Fibroblast of lung (primary cell): Measurements from ENCODE around the gene TP53BP1. TPM values are rescaled to one million over a fixed set of nuclear protein-coding genes. Genes with fewer than 3 reads are reported as not detected.

ENCODE experiments used
- DNase-seq, 2 donors: peaks; one replicate each; pipeline versions ENCODE4 v3.0.0 to v3.0.0-alpha.2; 2010; ENCODE audit warnings: low read depth in 2 of 2
- H2AFZ ChIP-seq: 2 replicates; pipeline ENCODE4 v1.5.1; 2012; ENCODE audit warnings: low read length, control low read depth, inconsistent platforms
- H3K27ac ChIP-seq: 2 replicates; pipeline ENCODE4 v1.5.1; 2011; ENCODE audit warnings: low read length, control low read depth; ENCODE audit not compliant: insufficient read depth
- H3K27me3 ChIP-seq: 2 replicates; pipeline ENCODE4 v1.5.1; 2011; ENCODE audit warnings: mild to moderate bottlenecking, low read length; ENCODE audit not compliant: control insufficient read depth, insufficient read depth
- H3K36me3 ChIP-seq: 2 replicates; pipeline ENCODE4 v1.5.1; 2011; ENCODE audit warnings: low read length; ENCODE audit not compliant: control insufficient read depth, insufficient read depth
- H3K4me1 ChIP-seq: 2 replicates; pipeline ENCODE4 v1.5.1; 2011; ENCODE audit warnings: low read length; ENCODE audit not compliant: control insufficient read depth, insufficient read depth; ENCODE audit errors: extremely low read depth
- H3K4me2 ChIP-seq: 2 replicates; pipeline ENCODE4 v1.5.1; 2011; ENCODE audit warnings: low read length, control low read depth; ENCODE audit not compliant: insufficient read depth; ENCODE audit errors: extremely low read depth
- H3K4me3 ChIP-seq, 4 experiments: fragments of 200-600 bp in 1 of 4; sonication (generic) in 1 of 4; replicated peaks in 1 of 4; 2 replicates each; pipeline ENCODE4 v1.5.1; 2011 to 2016; ENCODE audit warnings: low read length in 4 of 4, low read depth in 3 of 4, mild to moderate bottlenecking in 3 of 4, control low read depth in 2 of 4, inconsistent platforms in 1 of 4, mixed read lengths in 1 of 4; ENCODE audit not compliant: insufficient read depth in 1 of 4; ENCODE audit errors: control extremely low read depth in 1 of 4
- H3K79me2 ChIP-seq: 2 replicates; pipeline ENCODE4 v1.5.1; 2012; ENCODE audit warnings: mild to moderate bottlenecking, low read length, inconsistent platforms; ENCODE audit not compliant: control insufficient read depth, insufficient read depth
- H3K9ac ChIP-seq: 2 replicates; pipeline ENCODE4 v1.5.1; 2011; ENCODE audit warnings: mild to moderate bottlenecking, low read length, control low read depth; ENCODE audit not compliant: insufficient read depth
- H3K9me3 ChIP-seq: 2 replicates; pipeline ENCODE4 v1.5.1; 2012; ENCODE audit warnings: low read depth, low read length; ENCODE audit not compliant: control insufficient read depth, insufficient read depth
- H4K20me1 ChIP-seq: 2 replicates; pipeline ENCODE4 v1.5.1; 2011; ENCODE audit warnings: low read length; ENCODE audit not compliant: control insufficient read depth, insufficient read depth; ENCODE audit errors: extremely low read depth
- EZH2 ChIP-seq: IDR thresholded peaks from 2 replicates; pipeline ENCODE4 v1.5.1; 2012; ENCODE audit warnings: low read length, control low read depth, mild to moderate bottlenecking; ENCODE audit errors: missing control alignments
- polyA plus RNA-seq, 2 donors: library from polyadenylated mRNA; depleted of rRNA in 1 of 2; stranded (reverse) in 1 of 2; unstranded in 1 of 2; fragments of >200 nt; gene quantifications; 2 replicates each; pipeline ENCODE4 v1.2.1, GENCODE V29; 2011 to 2012; ENCODE audit warnings: missing spikeins in 1 of 2
- total RNA-seq: library from RNA; depleted of rRNA; stranded (reverse); fragments of >200 nt; gene quantifications from 2 replicates; pipeline ENCODE4 v1.2.1, GENCODE V29; 2014
- TF ChIP-seq, protein P1 (sequence below), 2 donors: IDR thresholded peaks in 1 of 2; conservative IDR thresholded peaks in 1 of 2; 1 replicate in 1 of 2; 2 replicates in 1 of 2; pipeline ENCODE4 v1.5.1; 2011 to 2012; ENCODE audit warnings: low read length in 2 of 2, control low read depth in 1 of 2, inconsistent platforms in 1 of 2, low read depth in 1 of 2, mild to moderate bottlenecking in 1 of 2

Gene TP53BP1
- total and polyA plus RNA-seq, 2 donors (not counting 1 experiment from before 2014, with no cell fraction given): 38.8 to 132 TPM

DNA sequence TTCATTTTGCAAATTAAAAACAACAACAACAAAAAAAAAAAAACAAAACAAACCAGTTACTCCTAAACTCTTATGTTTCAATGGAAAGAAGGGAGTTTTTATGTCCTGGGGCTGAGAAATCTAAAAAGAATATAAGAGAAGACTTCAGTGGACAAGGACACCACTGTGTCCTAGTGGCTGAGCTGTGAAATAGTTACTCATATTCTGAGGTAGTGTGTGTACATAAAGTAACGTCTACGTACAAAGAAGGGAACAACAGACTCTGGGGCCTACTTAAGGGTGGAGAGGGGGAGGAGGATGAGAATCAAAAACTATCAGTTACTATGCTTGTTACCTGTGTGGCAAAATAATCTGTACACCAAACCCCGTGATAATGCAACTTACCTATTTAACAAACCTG is 6.0 kb upstream of the TP53BP1 start:
- H3K4me1 ChIP-seq: no peaks in the 10 kb centered on the region
- H3K27me3 ChIP-seq: no peaks in the 10 kb centered on the region
- DNase-seq: no peak
- H4K20me1 ChIP-seq: no peaks in the 10 kb centered on the region
- no peak overlapping the region for H3K4me2 ChIP-seq
- no peak for TF ChIP-seq EZH2
- TF ChIP-seq, protein P1, sequence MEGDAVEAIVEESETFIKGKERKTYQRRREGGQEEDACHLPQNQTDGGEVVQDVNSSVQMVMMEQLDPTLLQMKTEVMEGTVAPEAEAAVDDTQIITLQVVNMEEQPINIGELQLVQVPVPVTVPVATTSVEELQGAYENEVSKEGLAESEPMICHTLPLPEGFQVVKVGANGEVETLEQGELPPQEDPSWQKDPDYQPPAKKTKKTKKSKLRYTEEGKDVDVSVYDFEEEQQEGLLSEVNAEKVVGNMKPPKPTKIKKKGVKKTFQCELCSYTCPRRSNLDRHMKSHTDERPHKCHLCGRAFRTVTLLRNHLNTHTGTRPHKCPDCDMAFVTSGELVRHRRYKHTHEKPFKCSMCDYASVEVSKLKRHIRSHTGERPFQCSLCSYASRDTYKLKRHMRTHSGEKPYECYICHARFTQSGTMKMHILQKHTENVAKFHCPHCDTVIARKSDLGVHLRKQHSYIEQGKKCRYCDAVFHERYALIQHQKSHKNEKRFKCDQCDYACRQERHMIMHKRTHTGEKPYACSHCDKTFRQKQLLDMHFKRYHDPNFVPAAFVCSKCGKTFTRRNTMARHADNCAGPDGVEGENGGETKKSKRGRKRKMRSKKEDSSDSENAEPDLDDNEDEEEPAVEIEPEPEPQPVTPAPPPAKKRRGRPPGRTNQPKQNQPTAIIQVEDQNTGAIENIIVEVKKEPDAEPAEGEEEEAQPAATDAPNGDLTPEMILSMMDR (conservative IDR thresholded peaks at IDR 0.05 in 1 of 2, IDR thresholded peaks at IDR 0.05 in 1 of 2; ENCODE audit: low read depth in 1 of 2, low read length in 2 of 2): no peak
- H3K9me3 ChIP-seq: no peaks in the 10 kb centered on the region
- H2AFZ ChIP-seq: no peak overlapping the region
- no peak overlapping the region for H3K9ac ChIP-seq
- H3K27ac ChIP-seq: no peak overlapping the region
- no peaks in the 10 kb centered on the region for H3K79me2 ChIP-seq
- H3K4me3 ChIP-seq: no peak overlapping the region
- H3K36me3 ChIP-seq: no peaks in the 10 kb centered on the region

DNA sequence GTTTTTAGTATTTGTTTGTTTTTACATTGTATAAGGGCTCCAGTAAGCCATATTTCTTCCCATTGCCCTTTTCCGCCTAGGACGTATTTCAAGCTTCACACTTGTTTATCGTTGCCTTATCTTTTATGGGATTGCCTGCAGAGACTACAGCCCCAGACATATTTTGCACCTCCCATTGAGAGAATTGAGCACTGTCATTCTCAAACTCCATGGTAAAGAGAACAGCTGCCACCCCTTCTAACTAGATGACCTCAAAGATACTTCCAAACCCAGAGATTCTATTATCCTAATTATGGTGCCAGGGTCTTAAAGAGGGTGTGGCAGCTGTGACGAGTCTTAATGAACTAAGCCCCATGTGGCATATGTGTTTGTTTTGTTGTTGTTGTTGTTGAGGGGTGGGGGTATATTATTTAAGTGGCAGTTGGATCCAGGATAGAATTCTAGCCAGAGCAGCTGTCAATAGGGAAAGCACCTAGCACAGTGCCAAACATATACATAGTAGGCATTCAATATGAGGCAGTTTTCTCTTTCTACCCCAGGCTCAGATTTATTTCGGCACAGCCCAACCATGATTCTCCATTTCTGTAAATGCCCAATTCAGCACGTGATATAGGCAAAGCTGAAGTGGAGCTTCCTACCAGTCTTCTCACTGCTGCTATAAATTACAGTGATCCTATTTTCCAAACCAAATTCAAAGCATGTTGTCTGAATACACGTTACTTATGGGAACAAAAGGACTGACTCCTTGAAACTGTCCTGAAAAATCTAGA is 932 bp upstream of the TP53BP1 start:
- TF ChIP-seq EZH2: no peak
- TF ChIP-seq, protein P1 (conservative IDR thresholded peaks at IDR 0.05 in 1 of 2, IDR thresholded peaks at IDR 0.05 in 1 of 2; ENCODE audit: low read depth in 1 of 2, low read length in 2 of 2): no peak
- no peak overlapping the region for H3K9ac ChIP-seq
- H3K9me3 ChIP-seq: no peaks in the 10 kb centered on the region
- peak overlapping the region; percentile 76 to 88 (median 82) for H3K4me3 ChIP-seq
- H4K20me1 ChIP-seq: no peaks in the 10 kb centered on the region
- peaks cover 8% of the 10 kb centered on the region for H3K79me2 ChIP-seq
- H3K27ac ChIP-seq: peak overlapping the region; percentile 95
- H3K4me1 ChIP-seq: peaks cover 5% of the 10 kb centered on the region
- DNase-seq: no peak
- peak overlapping the region; percentile 87 for H3K4me2 ChIP-seq
- peak overlapping the region; percentile 91 for H2AFZ ChIP-seq
- H3K36me3 ChIP-seq: no peaks in the 10 kb centered on the region
- no peaks in the 10 kb centered on the region for H3K27me3 ChIP-seq

DNA sequence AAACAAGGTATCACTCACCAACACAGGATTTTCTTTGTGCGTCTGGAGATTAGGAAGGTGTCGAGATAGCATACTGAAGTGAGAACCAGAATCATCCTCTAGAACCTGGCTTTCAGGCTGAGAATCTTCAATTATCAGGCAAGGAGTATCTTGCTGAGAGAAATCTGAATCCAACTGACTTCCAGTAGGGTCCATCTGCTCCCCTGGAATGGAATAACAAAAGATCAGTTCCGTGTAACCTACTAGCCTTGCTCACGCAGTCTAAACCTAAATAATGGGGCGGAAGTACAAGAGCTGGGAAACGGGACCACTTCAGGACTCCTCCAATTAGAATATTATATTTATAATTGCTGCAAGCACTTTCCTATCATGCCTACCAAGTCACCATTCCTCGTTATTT is 690 bp downstream of the TP53BP1 start:
- no peaks in the 10 kb centered on the region for H4K20me1 ChIP-seq
- H3K9me3 ChIP-seq: no peaks in the 10 kb centered on the region
- no peak overlapping the region for H2AFZ ChIP-seq
- H3K36me3 ChIP-seq: peaks cover 4% of the 10 kb centered on the region
- DNase-seq: no peak
- peak overlapping the region; percentile 87 for H3K4me2 ChIP-seq
- H3K9ac ChIP-seq: peak overlapping the region; percentile 49
- TF ChIP-seq EZH2: no peak
- TF ChIP-seq, protein P1 (conservative IDR thresholded peaks at IDR 0.05 in 1 of 2, IDR thresholded peaks at IDR 0.05 in 1 of 2; ENCODE audit: low read depth in 1 of 2, low read length in 2 of 2): no peak
- peak overlapping the region; percentile 76 to 88 (median 82) for H3K4me3 ChIP-seq
- no peaks in the 10 kb centered on the region for H3K27me3 ChIP-seq
- H3K27ac ChIP-seq: peak overlapping the region; percentile 95
- H3K79me2 ChIP-seq: peaks cover 8% of the 10 kb centered on the region
- H3K4me1 ChIP-seq: peaks cover 5% of the 10 kb centered on the region
